ENCODE data around the gene APOC1. TPM values are rescaled to one million over a fixed set of nuclear protein-coding genes. Genes with fewer than 3 reads are reported as not detected.
A peak's percentile ranks its signal among the peaks of the same experiment; 100 is the strongest.
"Not testable (repeated sequence)": the region's sequence is repeated elsewhere in the genome, so short reads cannot be mapped to it uniquely, and the experiment has no call there.

APOC1 gene
- total and polyA plus RNA-seq, 2 experiments from 2014 or later, result 20.1 to 27.1 TPM

GRCh38 chr19:44878120-44878865 is 36.1 kb upstream of the APOC1 start:
- Histone ChIP-seq H3K36me3 (peaks cover 44% of the 10 kb centered on the region), H3K9me3 (ENCODE audit: low read depth) (no peaks in the 10 kb centered on the region), H3K27me3 (no peaks in the 10 kb centered on the region), H3K4me1 (ENCODE audit: low read depth) (no peaks in the 10 kb centered on the region), H3K4me3 (no peak overlapping the region), H3K27ac (peak overlapping the region; percentile 17)
- DNase-seq (ENCODE audit: low read depth in 1 of 2, low spot score in 1 of 2), result no peak
- no peak for TF ChIP-seq CTCF (IDR thresholded peaks at IDR 0.05; ENCODE audit: low read depth, low read length)

GRCh38 chr19:44879309-44880065 is 34.9 kb upstream of the APOC1 start:
- no peaks in the 10 kb centered on the region for H3K9me3 ChIP-seq (ENCODE audit: low read depth)
- no peaks in the 10 kb centered on the region for H3K27me3 ChIP-seq
- peak overlapping the region; percentile 48 for H3K27ac ChIP-seq
- H3K36me3 ChIP-seq, result peaks cover 34% of the 10 kb centered on the region
- TF ChIP-seq CTCF (IDR thresholded peaks at IDR 0.05; ENCODE audit: low read depth, low read length), result no peak
- no peak for DNase-seq (ENCODE audit: low read depth in 1 of 2, low spot score in 1 of 2)
- H3K4me3 ChIP-seq, result no peak overlapping the region
- H3K4me1 ChIP-seq (ENCODE audit: low read depth), result no peaks in the 10 kb centered on the region

GRCh38 chr19:44882063-44882462 is 32.3 kb upstream of the APOC1 start:
- Histone ChIP-seq H3K4me3 (no peak overlapping the region), H3K36me3 (peaks cover 16% of the 10 kb centered on the region), H3K27me3 (no peaks in the 10 kb centered on the region), H3K27ac (no peak overlapping the region), H3K4me1 (ENCODE audit: low read depth) (no peaks in the 10 kb centered on the region), H3K9me3 (ENCODE audit: low read depth) (no peaks in the 10 kb centered on the region)
- no peak for TF ChIP-seq CTCF (IDR thresholded peaks at IDR 0.05; ENCODE audit: low read depth, low read length)
- no peak for DNase-seq (ENCODE audit: low read depth in 1 of 2, low spot score in 1 of 2)

GRCh38 chr19:44882619-44883397 is 31.6 kb upstream of the APOC1 start:
- H3K9me3 ChIP-seq (ENCODE audit: low read depth); H3K4me1 ChIP-seq (ENCODE audit: low read depth); DNase-seq (ENCODE audit: low read depth in 1 of 2, low spot score in 1 of 2); H3K4me3 ChIP-seq; H3K27me3 ChIP-seq; H3K27ac ChIP-seq: not testable (repeated sequence)
- H3K36me3 ChIP-seq, result peaks cover 10% of the 10 kb centered on the region

- Histone ChIP-seq H3K27ac (no peak overlapping the region), H3K36me3 (peaks cover 7% of the 10 kb centered on the region)
- no peak for TF ChIP-seq CTCF (IDR thresholded peaks at IDR 0.05; ENCODE audit: low read depth, low read length)
Observed at GRCh38 chr19:44883922-44884321, 30.5 kb upstream of the APOC1 start.

More at GRCh38 chr19:44883922-44884321, 30.5 kb upstream of the APOC1 start:
- Histone ChIP-seq H3K27me3 (no peaks in the 10 kb centered on the region), H3K9me3 (ENCODE audit: low read depth) (no peaks in the 10 kb centered on the region), H3K4me1 (ENCODE audit: low read depth) (no peaks in the 10 kb centered on the region), H3K4me3 (no peak overlapping the region)
- DNase-seq (ENCODE audit: low read depth in 1 of 2, low spot score in 1 of 2), result no peak
